ENCODE results near the gene NELFB.

DNA sequence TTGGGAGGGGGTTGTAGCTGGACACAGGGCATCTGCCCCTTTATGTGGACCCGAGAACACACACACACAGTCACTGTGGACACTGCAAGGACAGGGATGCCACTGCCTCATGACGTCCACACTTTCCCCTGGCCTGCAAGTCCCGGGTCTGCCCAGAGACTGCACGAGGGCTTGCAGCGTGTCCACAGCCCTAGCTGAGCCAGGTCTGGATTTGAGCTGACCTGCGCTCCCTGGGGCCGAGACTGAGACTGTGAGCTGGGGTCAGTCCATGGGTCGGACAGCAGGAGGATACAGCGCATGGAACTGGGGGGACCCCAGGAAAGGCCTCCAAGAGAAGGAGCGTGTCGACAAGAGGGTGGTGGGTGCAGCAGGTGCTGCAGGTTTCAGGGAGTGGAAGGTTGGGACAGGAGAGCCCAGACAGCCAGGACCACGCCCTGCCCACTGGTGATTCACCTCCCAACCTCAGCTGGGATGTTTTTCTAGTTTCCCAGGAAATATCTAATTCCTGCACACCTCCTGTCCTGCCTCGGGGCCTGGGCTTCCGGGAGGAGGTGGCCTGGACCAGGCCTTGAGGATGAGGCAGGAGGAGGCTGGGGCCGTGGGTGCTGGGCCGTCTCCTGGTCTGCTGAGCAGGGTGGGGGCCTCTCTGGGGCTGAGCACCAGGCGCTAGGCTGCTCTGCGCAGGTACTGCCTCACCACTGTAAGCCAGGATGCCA lies 28.6 kb upstream of the NELFB start:
- TF ChIP-seq, protein P1, sequence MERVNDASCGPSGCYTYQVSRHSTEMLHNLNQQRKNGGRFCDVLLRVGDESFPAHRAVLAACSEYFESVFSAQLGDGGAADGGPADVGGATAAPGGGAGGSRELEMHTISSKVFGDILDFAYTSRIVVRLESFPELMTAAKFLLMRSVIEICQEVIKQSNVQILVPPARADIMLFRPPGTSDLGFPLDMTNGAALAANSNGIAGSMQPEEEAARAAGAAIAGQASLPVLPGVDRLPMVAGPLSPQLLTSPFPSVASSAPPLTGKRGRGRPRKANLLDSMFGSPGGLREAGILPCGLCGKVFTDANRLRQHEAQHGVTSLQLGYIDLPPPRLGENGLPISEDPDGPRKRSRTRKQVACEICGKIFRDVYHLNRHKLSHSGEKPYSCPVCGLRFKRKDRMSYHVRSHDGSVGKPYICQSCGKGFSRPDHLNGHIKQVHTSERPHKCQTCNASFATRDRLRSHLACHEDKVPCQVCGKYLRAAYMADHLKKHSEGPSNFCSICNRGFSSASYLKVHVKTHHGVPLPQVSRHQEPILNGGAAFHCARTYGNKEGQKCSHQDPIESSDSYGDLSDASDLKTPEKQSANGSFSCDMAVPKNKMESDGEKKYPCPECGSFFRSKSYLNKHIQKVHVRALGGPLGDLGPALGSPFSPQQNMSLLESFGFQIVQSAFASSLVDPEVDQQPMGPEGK (CRISPR knock-in tag; IDR thresholded peaks at IDR 0.05; ENCODE audit: borderline replicate concordance), result no peak
- TF ChIP-seq, protein P2, sequence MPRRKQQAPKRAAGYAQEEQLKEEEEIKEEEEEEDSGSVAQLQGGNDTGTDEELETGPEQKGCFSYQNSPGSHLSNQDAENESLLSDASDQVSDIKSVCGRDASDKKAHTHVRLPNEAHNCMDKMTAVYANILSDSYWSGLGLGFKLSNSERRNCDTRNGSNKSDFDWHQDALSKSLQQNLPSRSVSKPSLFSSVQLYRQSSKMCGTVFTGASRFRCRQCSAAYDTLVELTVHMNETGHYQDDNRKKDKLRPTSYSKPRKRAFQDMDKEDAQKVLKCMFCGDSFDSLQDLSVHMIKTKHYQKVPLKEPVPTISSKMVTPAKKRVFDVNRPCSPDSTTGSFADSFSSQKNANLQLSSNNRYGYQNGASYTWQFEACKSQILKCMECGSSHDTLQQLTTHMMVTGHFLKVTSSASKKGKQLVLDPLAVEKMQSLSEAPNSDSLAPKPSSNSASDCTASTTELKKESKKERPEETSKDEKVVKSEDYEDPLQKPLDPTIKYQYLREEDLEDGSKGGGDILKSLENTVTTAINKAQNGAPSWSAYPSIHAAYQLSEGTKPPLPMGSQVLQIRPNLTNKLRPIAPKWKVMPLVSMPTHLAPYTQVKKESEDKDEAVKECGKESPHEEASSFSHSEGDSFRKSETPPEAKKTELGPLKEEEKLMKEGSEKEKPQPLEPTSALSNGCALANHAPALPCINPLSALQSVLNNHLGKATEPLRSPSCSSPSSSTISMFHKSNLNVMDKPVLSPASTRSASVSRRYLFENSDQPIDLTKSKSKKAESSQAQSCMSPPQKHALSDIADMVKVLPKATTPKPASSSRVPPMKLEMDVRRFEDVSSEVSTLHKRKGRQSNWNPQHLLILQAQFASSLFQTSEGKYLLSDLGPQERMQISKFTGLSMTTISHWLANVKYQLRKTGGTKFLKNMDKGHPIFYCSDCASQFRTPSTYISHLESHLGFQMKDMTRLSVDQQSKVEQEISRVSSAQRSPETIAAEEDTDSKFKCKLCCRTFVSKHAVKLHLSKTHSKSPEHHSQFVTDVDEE (CRISPR knock-in tag; IDR thresholded peaks at IDR 0.05), result no peak
- no peak for TF ChIP-seq ZNF8 (CRISPR knock-in tag; IDR thresholded peaks at IDR 0.05)
- TF ChIP-seq, protein P3, sequence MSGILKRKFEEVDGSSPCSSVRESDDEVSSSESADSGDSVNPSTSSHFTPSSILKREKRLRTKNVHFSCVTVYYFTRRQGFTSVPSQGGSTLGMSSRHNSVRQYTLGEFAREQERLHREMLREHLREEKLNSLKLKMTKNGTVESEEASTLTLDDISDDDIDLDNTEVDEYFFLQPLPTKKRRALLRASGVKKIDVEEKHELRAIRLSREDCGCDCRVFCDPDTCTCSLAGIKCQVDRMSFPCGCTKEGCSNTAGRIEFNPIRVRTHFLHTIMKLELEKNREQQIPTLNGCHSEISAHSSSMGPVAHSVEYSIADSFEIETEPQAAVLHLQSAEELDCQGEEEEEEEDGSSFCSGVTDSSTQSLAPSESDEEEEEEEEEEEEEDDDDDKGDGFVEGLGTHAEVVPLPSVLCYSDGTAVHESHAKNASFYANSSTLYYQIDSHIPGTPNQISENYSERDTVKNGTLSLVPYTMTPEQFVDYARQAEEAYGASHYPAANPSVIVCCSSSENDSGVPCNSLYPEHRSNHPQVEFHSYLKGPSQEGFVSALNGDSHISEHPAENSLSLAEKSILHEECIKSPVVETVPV (CRISPR knock-in tag; IDR thresholded peaks at IDR 0.05), result no peak
- TF ChIP-seq ARNTL (CRISPR knock-in tag; IDR thresholded peaks at IDR 0.05; ENCODE audit: borderline replicate concordance, low read depth), result no peak
- TF ChIP-seq RARB (CRISPR knock-in tag; IDR thresholded peaks at IDR 0.05), result no peak
- no peak for TF ChIP-seq ZC3H10 (CRISPR knock-in tag; IDR thresholded peaks at IDR 0.05)
- TF ChIP-seq, protein P4, sequence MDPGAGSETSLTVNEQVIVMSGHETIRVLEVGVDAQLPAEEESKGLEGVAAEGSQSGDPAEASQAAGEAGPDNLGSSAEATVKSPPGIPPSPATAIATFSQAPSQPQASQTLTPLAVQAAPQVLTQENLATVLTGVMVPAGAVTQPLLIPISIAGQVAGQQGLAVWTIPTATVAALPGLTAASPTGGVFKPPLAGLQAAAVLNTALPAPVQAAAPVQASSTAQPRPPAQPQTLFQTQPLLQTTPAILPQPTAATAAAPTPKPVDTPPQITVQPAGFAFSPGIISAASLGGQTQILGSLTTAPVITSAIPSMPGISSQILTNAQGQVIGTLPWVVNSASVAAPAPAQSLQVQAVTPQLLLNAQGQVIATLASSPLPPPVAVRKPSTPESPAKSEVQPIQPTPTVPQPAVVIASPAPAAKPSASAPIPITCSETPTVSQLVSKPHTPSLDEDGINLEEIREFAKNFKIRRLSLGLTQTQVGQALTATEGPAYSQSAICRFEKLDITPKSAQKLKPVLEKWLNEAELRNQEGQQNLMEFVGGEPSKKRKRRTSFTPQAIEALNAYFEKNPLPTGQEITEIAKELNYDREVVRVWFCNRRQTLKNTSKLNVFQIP (CRISPR knock-in tag; IDR thresholded peaks at IDR 0.05; ENCODE audit: borderline replicate concordance, low read depth), result no peak
- no peak for TF ChIP-seq ZNF70 (CRISPR knock-in tag; IDR thresholded peaks at IDR 0.05)
- no peak for TF ChIP-seq ZFP30 (CRISPR knock-in tag; IDR thresholded peaks at IDR 0.05)
- TF ChIP-seq CSDC2 (CRISPR knock-in tag; IDR thresholded peaks at IDR 0.05), result no peak
